HG02973 (cell line): ENCODE measurements around the gene FOXN3.

Experiments used
- ATAC-seq: cut with Tn5 transposase; IDR thresholded peaks from one replicate; pipeline ENCODE4 v1.9.1; 2021; ENCODE audit warnings: moderate library complexity; ENCODE audit not compliant: unreplicated experiment

FOXN3 gene

GRCh38 chr14:89284333-89285058, 132.5 kb downstream of the FOXN3 start:
- no peak for ATAC-seq

DNA sequence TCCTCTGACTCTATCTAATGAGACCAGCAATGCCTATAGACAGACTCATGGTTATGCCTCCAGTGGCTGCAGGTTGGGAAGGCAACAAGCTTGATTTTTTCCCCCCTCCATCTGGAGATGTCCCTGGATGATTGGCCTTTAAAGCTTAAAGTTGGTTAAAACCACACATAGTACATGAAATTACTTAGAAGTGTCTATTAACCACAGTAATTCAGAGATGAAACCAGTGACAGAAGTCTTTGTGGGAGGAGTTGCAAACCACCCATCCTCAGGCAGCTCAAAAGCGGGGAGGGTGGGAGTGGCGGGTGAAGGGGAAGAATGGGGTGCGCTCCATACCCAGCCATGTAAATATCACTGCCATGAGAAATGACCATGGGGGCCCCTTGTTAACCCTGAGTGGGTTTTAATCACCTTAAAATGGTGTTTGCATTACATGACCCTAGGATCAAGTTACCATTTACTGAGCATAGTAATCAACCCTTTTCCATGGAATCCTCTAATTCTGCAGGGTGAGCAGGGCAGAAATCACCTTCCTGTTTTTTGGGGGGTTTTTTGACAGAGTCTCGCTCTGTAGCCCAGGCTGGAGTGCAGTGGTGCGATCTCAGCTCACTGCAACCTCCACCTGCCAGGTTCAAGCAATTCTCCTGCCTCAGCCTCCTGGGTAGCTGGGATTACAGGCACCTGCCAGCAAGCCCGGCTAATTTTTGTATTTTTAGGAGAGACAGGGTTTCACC, 133.5 kb downstream of the FOXN3 start:
- peak; percentile 76 for ATAC-seq

- ATAC-seq = no peak
Measured at GRCh38 chr14:89282191-89282590, 134.8 kb downstream of the FOXN3 start.

- ATAC-seq = no peak
Measured at GRCh38 chr14:89280600-89280999, 136.4 kb downstream of the FOXN3 start.

DNA sequence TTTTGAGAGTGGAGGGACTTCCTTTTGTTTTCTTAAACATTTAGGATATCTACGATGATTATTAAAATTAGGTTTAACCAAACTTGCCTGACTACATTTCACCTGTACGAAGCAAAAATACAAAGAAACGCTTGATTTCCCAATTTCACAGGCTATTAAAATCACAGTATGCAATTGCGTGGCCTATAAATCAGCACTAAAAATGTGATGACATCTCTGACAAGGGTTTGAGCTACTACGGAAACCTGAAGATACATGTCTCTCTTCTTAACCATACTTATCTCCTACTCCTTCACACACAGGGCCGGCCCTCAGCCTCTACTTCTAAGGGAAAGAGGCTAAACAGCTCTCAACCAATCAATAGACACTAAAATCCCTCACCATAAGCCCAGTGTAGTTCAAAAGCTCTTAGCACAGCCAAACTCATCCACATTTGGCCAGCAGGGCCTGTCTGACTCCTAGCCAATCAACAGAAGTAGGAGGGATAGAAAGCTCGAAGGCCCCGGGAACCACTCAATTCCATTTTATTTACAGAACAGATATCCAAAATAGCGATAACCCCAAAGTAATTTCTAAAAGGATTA, 137.3 kb downstream of the FOXN3 start:
- ATAC-seq = no peak

DNA sequence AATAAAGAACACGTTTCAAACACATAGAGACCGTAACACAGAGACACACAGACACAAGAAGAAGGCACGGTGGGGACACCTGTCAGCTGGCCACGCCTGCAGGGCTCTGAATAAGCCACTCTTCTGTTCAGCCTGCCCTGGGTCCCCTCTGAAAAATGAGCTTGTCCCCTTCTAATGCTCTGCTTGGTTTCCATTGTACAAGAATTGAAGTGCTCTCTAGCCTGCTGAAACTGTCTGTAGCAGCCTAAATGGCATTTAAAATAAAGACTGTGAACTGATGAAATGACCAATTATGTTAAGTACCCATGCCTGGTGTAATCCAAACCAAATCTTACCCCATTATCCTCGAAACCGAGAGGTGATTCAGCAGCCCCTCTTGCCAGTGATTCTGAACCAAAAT, 139.8 kb downstream of the FOXN3 start:
- no peak for ATAC-seq

DNA sequence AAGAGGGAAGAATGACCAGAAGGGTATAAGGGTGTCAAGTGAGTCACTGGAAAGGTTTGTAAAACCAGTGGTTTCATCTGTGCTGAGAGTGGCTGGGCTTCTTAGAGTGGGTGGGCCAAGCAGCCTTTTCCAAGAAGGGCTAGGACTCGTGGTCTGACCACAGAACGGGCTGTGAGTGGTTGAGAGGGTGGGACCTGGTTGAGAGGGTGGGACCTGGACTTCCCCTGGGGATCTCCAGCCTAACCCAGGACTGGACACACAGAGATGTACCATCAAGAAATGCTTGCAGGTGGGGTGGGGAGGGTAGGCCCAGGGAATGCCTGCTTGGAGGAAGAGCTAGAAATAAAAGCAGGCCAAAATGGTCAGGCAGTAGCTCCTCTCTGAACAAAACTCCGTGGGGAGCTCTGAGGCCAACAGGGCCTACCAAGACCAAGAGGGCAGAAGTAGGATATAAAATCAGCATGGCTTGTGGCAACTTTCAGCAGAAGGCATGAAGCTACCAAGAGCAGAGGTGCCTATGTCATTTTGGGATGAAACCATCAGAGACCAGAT, 140.5 kb downstream of the FOXN3 start:
- ATAC-seq = peak; percentile 88

GRCh38 chr14:89270439-89271227, 146.4 kb downstream of the FOXN3 start:
- ATAC-seq = peak; percentile 81

GRCh38 chr14:89269404-89269803, 147.6 kb downstream of the FOXN3 start:
- no peak for ATAC-seq

- no peak for ATAC-seq
Measured at GRCh38 chr14:89268514-89268913, 148.5 kb downstream of the FOXN3 start.

DNA sequence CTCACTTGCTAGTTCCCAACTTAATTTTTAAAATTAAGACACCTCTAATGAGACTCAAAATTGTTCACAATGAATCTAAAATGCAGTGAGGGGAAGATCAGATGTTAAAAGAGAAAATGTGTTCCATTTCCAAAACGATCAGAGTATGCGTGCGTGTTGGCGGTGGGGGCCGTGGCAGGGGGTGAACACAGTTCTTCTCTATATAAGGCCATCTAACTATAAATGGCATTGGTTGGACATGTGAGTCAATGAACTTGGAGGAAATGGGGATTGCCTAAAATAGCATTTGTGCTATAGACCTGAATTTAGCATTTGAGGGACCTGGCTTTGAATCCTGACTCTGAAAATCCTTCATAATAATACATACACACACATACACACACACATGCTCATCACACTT, 149.4 kb downstream of the FOXN3 start:
- ATAC-seq = no peak

- no peak for ATAC-seq
Measured at GRCh38 chr14:89267163-89267562, 149.9 kb downstream of the FOXN3 start.

DNA sequence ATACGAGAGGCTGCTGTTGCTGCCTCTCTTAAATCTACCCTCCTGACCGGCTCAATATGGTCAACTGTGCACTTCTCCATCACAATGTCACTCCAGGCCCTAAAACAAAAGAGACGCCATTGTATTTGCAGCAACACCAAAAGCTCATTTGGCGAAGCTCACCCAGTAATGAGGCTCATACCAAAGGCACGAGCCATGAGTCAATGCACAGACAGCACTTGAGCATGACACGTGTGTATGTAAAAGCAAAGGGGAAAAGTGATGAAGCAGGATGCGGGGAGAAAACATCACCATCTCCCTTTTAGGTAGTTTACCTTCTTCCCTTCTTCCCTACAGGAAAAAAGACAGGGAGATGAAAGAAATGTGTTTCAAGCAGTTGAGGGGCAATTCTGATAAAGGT, 150.3 kb downstream of the FOXN3 start:
- ATAC-seq = no peak

DNA sequence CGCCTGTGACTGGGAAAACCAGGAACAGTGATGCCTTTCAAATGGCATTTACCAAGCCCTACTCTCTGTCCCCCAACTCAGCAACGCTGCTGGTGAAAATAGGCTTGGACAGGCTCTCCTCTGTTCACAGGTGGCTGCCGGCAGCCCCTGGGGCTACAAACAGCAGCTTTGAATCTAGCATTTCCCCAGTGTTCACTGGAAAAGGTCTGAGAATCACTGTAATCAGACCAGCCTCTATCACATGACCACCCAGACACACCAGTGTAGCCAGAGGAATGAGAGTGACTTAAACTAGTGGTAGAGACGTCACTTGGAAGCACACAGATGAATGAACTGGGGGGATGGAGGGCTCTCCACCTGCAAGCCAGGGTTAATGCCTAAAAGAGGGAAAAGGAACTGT, 151.8 kb downstream of the FOXN3 start:
- ATAC-seq = no peak

- no peak for ATAC-seq
Measured at GRCh38 chr14:89264196-89264800, 152.7 kb downstream of the FOXN3 start.

GRCh38 chr14:89262041-89262440, 155.0 kb downstream of the FOXN3 start:
- ATAC-seq = no peak

DNA sequence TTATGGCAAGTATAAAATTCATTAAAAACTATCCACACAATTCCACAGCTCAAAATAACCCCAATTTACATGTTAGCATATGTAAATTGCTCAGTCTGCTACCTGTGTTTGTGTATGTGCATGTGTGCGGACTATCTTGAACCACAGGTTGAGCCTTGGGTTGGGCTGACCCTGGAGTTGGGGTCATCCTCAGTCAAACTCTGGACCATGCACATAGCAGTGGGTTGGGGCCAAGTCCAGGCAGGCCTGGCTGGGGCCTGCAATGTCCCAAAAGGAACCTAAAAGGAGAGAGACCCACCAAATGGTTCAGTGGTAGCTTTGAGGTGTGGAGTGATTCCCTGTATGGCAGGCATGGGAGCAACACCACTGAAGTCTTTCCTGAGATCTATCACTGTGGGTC, 156.1 kb downstream of the FOXN3 start:
- ATAC-seq = no peak

- ATAC-seq = no peak
Measured at GRCh38 chr14:89259951-89260609, 157.0 kb downstream of the FOXN3 start.

DNA sequence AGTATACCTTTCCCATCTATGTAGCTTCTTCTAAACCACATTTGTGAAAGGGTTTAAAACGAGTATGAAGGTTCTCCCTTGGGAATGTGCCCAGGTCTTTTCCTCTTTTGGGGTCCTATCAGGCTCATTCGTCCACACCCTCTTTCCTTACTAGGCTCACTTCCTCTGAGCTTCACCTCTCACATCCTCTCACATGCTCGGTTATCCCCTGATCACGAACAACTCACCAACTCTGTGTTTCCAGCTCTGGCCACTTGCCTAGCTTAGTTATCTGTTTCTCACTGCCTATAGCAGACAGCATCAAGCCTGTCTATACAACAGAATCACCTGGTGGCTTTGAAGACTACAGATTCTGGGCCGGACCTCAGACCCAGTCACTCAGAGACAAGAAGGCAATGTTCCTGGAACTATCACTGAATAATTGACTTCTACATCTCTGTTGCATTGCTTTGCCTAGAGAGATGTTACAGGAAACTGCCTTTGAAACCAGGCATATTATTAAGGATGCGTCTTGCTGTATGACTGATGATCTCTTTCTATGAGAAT, 158.2 kb downstream of the FOXN3 start:
- ATAC-seq = no peak

DNA sequence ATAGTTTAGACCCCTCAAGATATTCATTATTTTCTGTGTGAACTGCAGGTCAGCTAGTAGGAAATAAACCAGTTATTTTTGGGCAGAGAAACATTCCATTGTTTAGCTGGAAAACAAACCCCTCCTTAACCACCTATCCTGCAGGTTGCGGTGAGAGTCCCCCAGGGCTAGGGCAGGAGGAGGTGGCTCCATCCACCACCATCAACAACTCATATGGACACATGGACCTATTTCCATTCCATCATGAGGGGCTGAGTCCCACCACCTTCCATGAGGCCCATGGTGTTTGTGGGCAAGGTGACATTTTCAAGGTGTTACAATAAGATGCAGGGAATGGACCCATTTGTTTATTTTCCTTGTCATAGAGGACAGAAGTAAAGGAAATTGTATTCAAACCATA, 160.1 kb downstream of the FOXN3 start:
- ATAC-seq = no peak
